MCF 10A (cell line): ENCODE measurements around the gene CHST11. TPM values are rescaled to one million over a fixed set of nuclear protein-coding genes. Genes with fewer than 3 reads are reported as not detected.

Experiments used
- BruUV-seq: library from RNA; stranded (reverse); fragments of 400-500 nt; replicated peaks from 2 replicates; lab custom pipeline; 2021; lab: Mats Ljungman, UMichigan
- CTCF ChIA-PET: fragments of 300-600 bp; sonication (Branson Sonifier 250); formaldehyde crosslinking; extraction: SDS; loops from one replicate; lab custom pipeline; 2021; ENCODE audit warnings: antibody characterized with exemption, inconsistent platforms; lab: Yijun Ruan, JAX
- POLR2A ChIA-PET: fragments of 300-600, 350-650 bp; sonication (Branson Sonifier 250); formaldehyde crosslinking; extraction: SDS; loops from one replicate; lab custom pipeline; 2020; ENCODE audit warnings: antibody characterized with exemption, inconsistent platforms; lab: Yijun Ruan, JAX
- DNase-seq: peaks from one replicate; pipeline ENCODE4 v3.0.0-alpha.2; 2018; ENCODE audit not compliant: unreplicated experiment
- H3K27ac Mint-ChIP-seq: one replicate; pipeline ENCODE4 v1.8.0; 2022; ENCODE audit warnings: mild to moderate bottlenecking, low read depth, mixed read lengths; ENCODE audit not compliant: unreplicated experiment
- H3K27me3 Mint-ChIP-seq: one replicate; pipeline ENCODE4 v1.8.0; 2022; ENCODE audit warnings: mixed read lengths; ENCODE audit not compliant: insufficient read depth, unreplicated experiment
- H3K36me3 Mint-ChIP-seq: one replicate; pipeline ENCODE4 v1.8.0; 2022; ENCODE audit warnings: mild to moderate bottlenecking, moderate library complexity, mixed read lengths; ENCODE audit not compliant: insufficient read depth, unreplicated experiment
- H3K4me1 Mint-ChIP-seq: one replicate; pipeline ENCODE4 v1.8.0; 2022; ENCODE audit warnings: mixed read lengths; ENCODE audit not compliant: insufficient read depth, unreplicated experiment
- H3K4me3 Mint-ChIP-seq: one replicate; pipeline ENCODE4 v1.8.0; 2022; ENCODE audit warnings: mild to moderate bottlenecking, moderate library complexity, mixed read lengths; ENCODE audit not compliant: unreplicated experiment
- H3K9me3 Mint-ChIP-seq: one replicate; pipeline ENCODE4 v1.8.0; 2022; ENCODE audit warnings: mixed read lengths; ENCODE audit not compliant: unreplicated experiment
- intact Hi-C: fragments of 100-400 bp; cut with micrococcal nuclease; formaldehyde crosslinking; loops from 2 replicates; pipeline ENCODE4 v1.14.1; 2022
- total RNA-seq: library from RNA; stranded (reverse); gene quantifications from 2 replicates; pipeline ENCODE4 v1.2.3, GENCODE V29; 2022
- TF ChIP-seq, protein P1 (sequence below): fragments of 200-600 bp; IDR thresholded peaks from one replicate; pipeline ENCODE4 v1.8.0; 2022; ENCODE audit warnings: antibody characterized with exemption, mild to moderate bottlenecking; ENCODE audit not compliant: unreplicated experiment

CHST11 gene
- total RNA-seq, 1 experiment from 2014 or later: 5.3 TPM

DNA sequence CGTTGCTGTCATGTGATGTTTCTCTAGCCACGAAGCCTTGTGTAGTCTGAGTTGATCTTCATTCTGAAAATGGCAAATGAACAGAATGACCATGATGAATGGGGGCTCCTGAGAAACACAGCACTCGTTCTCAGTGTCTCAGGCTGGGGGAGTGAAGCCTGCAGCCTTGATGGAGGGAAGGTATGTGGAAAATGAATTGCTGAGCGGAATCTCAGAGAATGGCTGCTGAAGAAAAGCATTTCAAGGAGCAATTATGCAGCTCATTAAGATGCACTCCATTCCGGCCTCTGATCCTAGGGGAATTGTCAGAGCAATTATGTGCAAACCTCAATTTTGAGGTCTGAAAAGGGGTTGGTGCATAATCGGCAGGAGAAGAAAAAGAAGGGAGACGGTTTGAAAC, 167.1 kb downstream of the CHST11 start:
- CTCF ChIA-PET: no interaction called here
- intact Hi-C loops: no loop called here
- POLR2A ChIA-PET: no interaction called here
- Mint-ChIP-seq H3K4me1 (no peaks in the 10 kb centered on the region), H3K36me3 (no peaks in the 10 kb centered on the region), H3K27me3 (no peaks in the 10 kb centered on the region), H3K9me3 (no peaks in the 10 kb centered on the region), H3K27ac (no peak overlapping the region), H3K4me3 (no peak overlapping the region)
- TF ChIP-seq, protein P1, sequence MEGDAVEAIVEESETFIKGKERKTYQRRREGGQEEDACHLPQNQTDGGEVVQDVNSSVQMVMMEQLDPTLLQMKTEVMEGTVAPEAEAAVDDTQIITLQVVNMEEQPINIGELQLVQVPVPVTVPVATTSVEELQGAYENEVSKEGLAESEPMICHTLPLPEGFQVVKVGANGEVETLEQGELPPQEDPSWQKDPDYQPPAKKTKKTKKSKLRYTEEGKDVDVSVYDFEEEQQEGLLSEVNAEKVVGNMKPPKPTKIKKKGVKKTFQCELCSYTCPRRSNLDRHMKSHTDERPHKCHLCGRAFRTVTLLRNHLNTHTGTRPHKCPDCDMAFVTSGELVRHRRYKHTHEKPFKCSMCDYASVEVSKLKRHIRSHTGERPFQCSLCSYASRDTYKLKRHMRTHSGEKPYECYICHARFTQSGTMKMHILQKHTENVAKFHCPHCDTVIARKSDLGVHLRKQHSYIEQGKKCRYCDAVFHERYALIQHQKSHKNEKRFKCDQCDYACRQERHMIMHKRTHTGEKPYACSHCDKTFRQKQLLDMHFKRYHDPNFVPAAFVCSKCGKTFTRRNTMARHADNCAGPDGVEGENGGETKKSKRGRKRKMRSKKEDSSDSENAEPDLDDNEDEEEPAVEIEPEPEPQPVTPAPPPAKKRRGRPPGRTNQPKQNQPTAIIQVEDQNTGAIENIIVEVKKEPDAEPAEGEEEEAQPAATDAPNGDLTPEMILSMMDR: no peak
- no peak for DNase-seq
- BruUV-seq: no TSS peak

DNA sequence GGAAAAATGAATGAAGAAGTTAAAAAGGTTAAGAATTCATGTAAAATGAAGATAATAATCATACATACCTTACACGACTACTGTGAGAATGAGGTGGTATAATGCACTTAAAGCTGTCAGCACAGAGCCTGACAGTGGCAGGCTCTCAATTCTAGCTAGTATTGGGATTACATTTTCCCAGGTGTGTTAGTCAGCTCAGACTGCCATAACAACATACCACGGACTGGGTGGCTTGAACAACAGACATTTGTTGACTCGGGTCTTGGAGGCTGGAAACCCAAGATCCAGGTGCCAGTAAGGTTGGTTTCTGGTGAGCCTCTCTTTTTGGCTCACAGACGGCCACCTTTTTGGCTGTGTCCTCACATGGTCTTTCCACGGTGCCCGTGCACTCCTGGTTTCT, 167.8 kb downstream of the CHST11 start:
- H3K4me3 Mint-ChIP-seq: no peak overlapping the region
- no peaks in the 10 kb centered on the region for H3K36me3 Mint-ChIP-seq
- CTCF ChIA-PET: no interaction called here
- no TSS peak for BruUV-seq
- intact Hi-C loops: no loop called here
- POLR2A ChIA-PET: interaction anchor here (1.2 kb wide), 1 partner anchor 11 kb away, joined by 3 read pairs; no protein-coding TSS in a partner anchor
- no peak overlapping the region for H3K27ac Mint-ChIP-seq
- H3K9me3 Mint-ChIP-seq: no peaks in the 10 kb centered on the region
- H3K4me1 Mint-ChIP-seq: no peaks in the 10 kb centered on the region
- DNase-seq: no peak
- TF ChIP-seq, protein P1: no peak
- H3K27me3 Mint-ChIP-seq: no peaks in the 10 kb centered on the region

DNA sequence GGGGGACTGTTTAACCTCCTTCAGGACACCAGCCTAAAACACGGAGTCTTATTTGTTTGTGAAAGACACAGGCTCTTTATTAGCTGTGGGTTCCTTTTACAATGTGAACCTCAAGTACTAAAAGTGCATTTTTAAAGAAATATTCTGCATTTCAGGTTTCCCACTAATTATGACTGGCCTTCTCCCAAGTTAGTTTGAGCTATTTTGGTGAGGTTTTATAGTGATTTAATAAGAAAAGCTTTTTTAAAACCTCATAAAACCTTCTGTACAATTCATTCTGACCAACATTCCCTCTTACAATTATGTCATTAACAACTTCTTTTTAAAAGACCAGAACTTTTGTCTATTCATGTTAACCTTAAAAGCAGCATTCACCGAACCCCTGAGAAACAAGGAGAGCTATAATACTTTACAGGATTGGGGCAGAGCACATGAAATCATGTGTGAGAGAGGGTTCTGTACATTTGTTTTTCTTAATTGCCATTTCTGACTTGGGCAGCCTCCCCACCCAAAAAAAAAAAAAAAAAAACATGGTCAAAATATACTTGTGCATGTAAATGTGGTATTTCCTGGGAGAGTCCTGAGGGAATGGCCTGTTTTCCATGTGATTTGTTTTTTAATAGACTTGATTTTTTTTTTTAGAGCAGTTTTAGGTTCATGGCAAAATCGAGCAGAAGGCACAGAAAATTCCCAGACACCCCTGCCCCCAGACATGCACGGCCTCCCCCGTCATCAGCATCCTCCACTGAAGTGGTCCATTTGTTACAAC, 169.5 kb downstream of the CHST11 start:
- Mint-ChIP-seq H3K9me3 (no peaks in the 10 kb centered on the region), H3K4me1 (no peaks in the 10 kb centered on the region), H3K36me3 (no peaks in the 10 kb centered on the region), H3K4me3 (no peak overlapping the region), H3K27me3 (no peaks in the 10 kb centered on the region), H3K27ac (no peak overlapping the region)
- no peak for DNase-seq
- intact Hi-C loops: no loop called here
- TF ChIP-seq, protein P1: no peak
- no TSS peak for BruUV-seq
- ChIA-PET POLR2A (interaction anchor here (1.2 kb wide), 2 partner anchors 9 to 41 kb away, joined by 3 read pairs; no protein-coding TSS in a partner anchor), CTCF (interaction anchor here (0.9 kb wide), 1 partner anchor 245 kb away, joined by 3 read pairs; no protein-coding TSS in a partner anchor)

DNA sequence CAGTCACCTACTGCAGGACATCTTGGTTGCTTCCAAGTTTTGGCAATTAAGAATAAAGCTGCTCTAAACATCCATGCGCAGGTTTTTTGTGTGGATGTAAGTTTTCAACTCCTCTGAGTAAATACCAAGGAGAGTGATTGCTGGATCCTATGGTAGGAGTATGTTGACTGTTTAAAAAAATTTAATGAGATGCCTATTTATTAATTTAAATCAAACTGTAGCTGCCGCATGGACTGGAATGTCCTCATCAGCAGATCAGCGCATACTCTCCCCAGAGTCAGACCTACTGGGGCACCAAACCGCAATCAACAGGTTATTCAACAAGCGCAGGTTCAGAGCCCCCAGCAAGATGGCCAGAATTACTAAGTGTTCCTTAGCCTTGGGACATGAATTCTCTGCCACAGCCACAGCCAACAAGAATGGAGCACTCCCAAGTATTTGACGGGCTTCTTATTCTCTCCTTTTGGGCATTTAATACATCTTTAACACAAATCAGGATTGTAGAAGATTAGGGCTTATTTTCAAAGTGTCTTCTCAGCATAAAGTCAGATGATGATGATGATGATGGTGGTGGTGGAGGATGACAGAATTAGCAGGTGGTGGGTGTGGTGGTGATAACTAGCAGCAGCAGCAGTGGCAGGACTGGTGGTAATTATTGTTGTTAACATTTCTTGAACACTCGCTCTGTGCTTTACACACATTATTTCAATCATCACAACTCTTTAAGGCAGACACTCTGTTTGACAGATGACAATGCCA, 170.7 kb downstream of the CHST11 start:
- no peak for DNase-seq
- H3K27me3 Mint-ChIP-seq: no peaks in the 10 kb centered on the region
- ChIA-PET POLR2A (interaction anchor here (1.2 kb wide), 1 partner anchor 40 kb away, joined by 3 read pairs; no protein-coding TSS in a partner anchor), CTCF (no interaction called here)
- no peaks in the 10 kb centered on the region for H3K36me3 Mint-ChIP-seq
- no peak overlapping the region for H3K4me3 Mint-ChIP-seq
- no peaks in the 10 kb centered on the region for H3K9me3 Mint-ChIP-seq
- no TSS peak for BruUV-seq
- no peaks in the 10 kb centered on the region for H3K4me1 Mint-ChIP-seq
- no peak overlapping the region for H3K27ac Mint-ChIP-seq
- intact Hi-C loops: no loop called here
- TF ChIP-seq, protein P1: no peak
